T-cell (primary cell): ENCODE data around the gene KCNV2. TPM values are rescaled to one million over a fixed set of nuclear protein-coding genes. Genes with fewer than 3 reads are reported as not detected.

ENCODE experiments used
- ATAC-seq, 4 experiments: fragments of 200-7000 bp in 3 of 4; fragments of 150-1000 bp in 1 of 4; cut with Tn5 transposase; replicated peaks in 1 of 4; 1 replicate in 3 of 4; 2 replicates in 1 of 4; pipeline ENCODE4 v1.10.0; 2021; ENCODE audit warnings: moderate library complexity in 3 of 4, mild to moderate bottlenecking in 2 of 4, moderate number of reproducible peaks in 1 of 4
- CTCF ChIA-PET, 2 donors: fragments of 300-600 bp; sonication (Branson Sonifier 250); formaldehyde crosslinking; loops; one replicate each; lab custom pipeline; 2022; ENCODE audit warnings: antibody characterized with exemption in 2 of 2; lab: Charles Lee
- POLR2A ChIA-PET, 2 donors: fragments of 300-600 bp; sonication (Branson Sonifier 250); formaldehyde crosslinking; loops; one replicate each; lab custom pipeline; 2022; ENCODE audit warnings: antibody characterized with exemption in 2 of 2; lab: Charles Lee
- DNase-seq, 35 experiments: peaks; one replicate each; pipeline versions ENCODE4 v3.0.0 to v3.0.0-alpha.2; 2013 to 2023
- H3K27ac ChIP-seq: one replicate; pipeline ENCODE4 v1.5.1; 2013; ENCODE audit warnings: low read length
- H3K27me3 ChIP-seq, 2 experiments: replicated peaks in 1 of 2; 1 replicate in 1 of 2; 2 replicates in 1 of 2; pipeline versions ENCODE4 v1.6.1 to v1.7.0; 2013; ENCODE audit warnings: low read length in 1 of 2, mixed read lengths in 1 of 2; ENCODE audit not compliant: control insufficient read depth in 2 of 2, insufficient read depth in 2 of 2; ENCODE audit errors: extremely low read depth in 1 of 2
- H3K36me3 ChIP-seq, 2 donors: 1 replicate in 1 of 2; 2 replicates in 1 of 2; pipeline versions ENCODE4 v1.6.1 to v1.7.0; 2013; ENCODE audit warnings: low read length in 1 of 2; ENCODE audit not compliant: control insufficient read depth in 2 of 2, insufficient read depth in 1 of 2; ENCODE audit errors: extremely low read depth in 1 of 2
- H3K4me1 ChIP-seq, 2 experiments: 1 replicate in 1 of 2; 2 replicates in 1 of 2; pipeline versions ENCODE4 v1.6.1 to v1.7.0; 2013; ENCODE audit warnings: low read length in 2 of 2, mixed read lengths in 1 of 2; ENCODE audit not compliant: insufficient read depth in 2 of 2, control insufficient read depth in 1 of 2; ENCODE audit errors: extremely low read depth in 1 of 2
- H3K4me3 ChIP-seq, 2 donors: 1 replicate in 1 of 2; 2 replicates in 1 of 2; pipeline versions ENCODE4 v1.5.1 to v1.7.0; 2013; ENCODE audit warnings: mild to moderate bottlenecking in 2 of 2, low read length in 1 of 2, moderate library complexity in 1 of 2; ENCODE audit not compliant: control insufficient read depth in 1 of 2; ENCODE audit errors: extremely low read depth in 1 of 2
- H3K9me3 ChIP-seq: 2 replicates; pipeline ENCODE4 v1.7.0; 2013
- H3K27ac Mint-ChIP-seq, 2 donors: one replicate each; pipeline ENCODE4 v1.8.0; 2020 to 2021; ENCODE audit warnings: mild to moderate bottlenecking in 2 of 2, mixed read lengths in 2 of 2
- H3K27me3 Mint-ChIP-seq, 2 donors: one replicate each; pipeline ENCODE4 v1.8.0; 2021 to 2022; ENCODE audit warnings: mixed read lengths in 2 of 2
- H3K36me3 Mint-ChIP-seq: one replicate; pipeline ENCODE4 v1.8.0; 2021; ENCODE audit warnings: mixed read lengths
- H3K4me1 Mint-ChIP-seq, 3 donors: one replicate each; pipeline ENCODE4 v1.8.0; 2020 to 2022; ENCODE audit warnings: mixed read lengths in 3 of 3, mild to moderate bottlenecking in 1 of 3
- H3K4me3 Mint-ChIP-seq, 3 donors: one replicate each; pipeline ENCODE4 v1.8.0; 2020 to 2022; ENCODE audit warnings: mild to moderate bottlenecking in 3 of 3, mixed read lengths in 3 of 3, moderate library complexity in 3 of 3
- H3K9me3 Mint-ChIP-seq, 3 donors: one replicate each; pipeline ENCODE4 v1.8.0; 2020 to 2022; ENCODE audit warnings: mixed read lengths in 3 of 3
- WGBS: methylation state at CpG from one replicate; pipeline ENCODE4 v1.1.5; 2013; ENCODE audit warnings: missing lambda C conversion rate; ENCODE audit not compliant: insufficient coverage; 5-methylcytosine and 5-hydroxymethylcytosine counted together
- total RNA-seq, 35 experiments: library from RNA in 6 of 35; stranded (reverse) in 6 of 35; fragments of 120-200 nt in 1 of 35; gene quantifications; one replicate each; pipeline versions ENCODE4 v1.2.1 to v1.2.4 and lab custom pipeline; 2013 to 2026

KCNV2 gene
- total RNA-seq, 5 donors from 2014 or later (not counting 1 experiment from before 2014, with no cell fraction given) = not detected

DNA sequence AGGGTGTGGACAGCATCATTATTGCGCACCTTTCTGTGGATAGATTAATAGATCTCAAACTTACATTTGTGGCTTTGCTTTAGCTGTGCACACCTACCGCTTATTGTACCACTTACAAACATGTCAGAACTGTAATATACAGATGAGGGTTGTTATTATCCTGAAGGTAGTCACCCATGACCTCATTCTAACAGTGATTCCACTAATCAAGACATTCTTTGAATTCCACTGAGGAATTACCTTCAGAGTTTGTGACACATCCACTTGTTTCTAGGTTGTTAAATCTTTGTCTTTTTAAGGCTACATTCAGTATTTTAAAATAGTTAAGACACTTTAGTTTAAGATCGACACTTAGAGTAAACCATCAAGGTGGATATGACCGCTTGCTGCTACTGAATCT, 7.8 kb downstream of the KCNV2 start:
- ATAC-seq = no peak
- no peaks in the 10 kb centered on the region for H3K27me3 Mint-ChIP-seq
- H3K9me3 ChIP-seq = no peaks in the 10 kb centered on the region
- POLR2A ChIA-PET = no interaction called here
- no peaks in the 10 kb centered on the region for H3K4me1 Mint-ChIP-seq
- H3K4me3 Mint-ChIP-seq = no peak overlapping the region
- no peak overlapping the region for H3K27ac ChIP-seq
- no peak for DNase-seq
- H3K9me3 Mint-ChIP-seq = no peaks in the 10 kb centered on the region
- H3K27me3 ChIP-seq = no peaks in the 10 kb centered on the region
- H3K27ac Mint-ChIP-seq = no peak overlapping the region
- H3K4me1 ChIP-seq = no peaks in the 10 kb centered on the region
- H3K4me3 ChIP-seq = no peak overlapping the region
- H3K36me3 ChIP-seq = no peaks in the 10 kb centered on the region
- CTCF ChIA-PET = no interaction called here
- H3K36me3 Mint-ChIP-seq = peaks cover 9% of the 10 kb centered on the region
- no CpG with 5 or more reads among the region's 4 CpGs for WGBS

DNA sequence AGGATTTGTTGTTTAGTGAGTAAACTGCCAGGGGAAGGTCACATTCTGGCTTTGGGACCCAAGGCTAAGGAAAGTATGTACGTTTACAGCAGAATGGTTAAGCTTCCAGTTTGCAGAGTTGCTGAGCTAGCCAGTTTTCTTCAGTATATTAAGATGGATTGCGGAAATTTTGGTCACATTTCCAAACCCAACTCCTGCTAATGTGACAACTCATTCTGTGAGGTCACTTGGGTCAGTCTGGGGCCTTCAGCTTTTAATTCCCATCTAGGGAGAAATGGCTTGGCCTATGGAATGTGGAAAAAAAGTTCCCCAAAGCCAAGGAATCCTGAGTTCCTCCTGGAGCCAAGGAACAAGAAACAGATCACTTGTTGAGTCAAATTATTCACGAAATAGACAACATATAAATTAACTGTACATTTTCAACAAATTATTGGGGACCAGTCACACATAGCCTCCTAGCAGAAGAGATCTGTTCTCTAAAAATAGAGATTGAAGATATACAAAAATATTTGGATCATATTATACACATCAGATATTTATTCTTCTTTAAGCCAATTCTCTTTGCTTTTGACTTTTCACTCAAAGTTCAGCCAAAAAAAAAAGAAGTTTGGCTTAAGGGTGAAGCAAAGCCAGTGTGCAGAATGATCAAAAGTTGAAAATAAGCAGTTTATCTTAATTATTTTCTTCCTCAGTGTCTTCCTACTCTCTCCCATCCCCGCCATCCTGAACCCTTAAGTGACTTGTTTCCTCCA, 8.8 kb downstream of the KCNV2 start:
- Mint-ChIP-seq H3K27ac (no peak overlapping the region), H3K36me3 (peaks cover 3% of the 10 kb centered on the region), H3K4me3 (no peak overlapping the region), H3K4me1 (no peaks in the 10 kb centered on the region), H3K27me3 (no peaks in the 10 kb centered on the region), H3K9me3 (no peaks in the 10 kb centered on the region)
- Histone ChIP-seq H3K36me3 (no peaks in the 10 kb centered on the region), H3K27ac (no peak overlapping the region), H3K4me3 (no peak overlapping the region), H3K27me3 (no peaks in the 10 kb centered on the region), H3K4me1 (no peaks in the 10 kb centered on the region), H3K9me3 (no peaks in the 10 kb centered on the region)
- DNase-seq = no peak
- no peak for ATAC-seq
- ChIA-PET POLR2A (no interaction called here), CTCF (no interaction called here)
- WGBS = no CpG with 5 or more reads among the region's 4 CpGs

GRCh38 chr9:2726650-2727340, 9.5 kb downstream of the KCNV2 start:
- CTCF ChIA-PET = no interaction called here
- no peaks in the 10 kb centered on the region for H3K4me1 ChIP-seq
- no peaks in the 10 kb centered on the region for H3K9me3 ChIP-seq
- Mint-ChIP-seq H3K9me3 (no peaks in the 10 kb centered on the region), H3K27ac (no peak overlapping the region), H3K27me3 (no peaks in the 10 kb centered on the region), H3K4me1 (no peaks in the 10 kb centered on the region), H3K4me3 (no peak overlapping the region), H3K36me3 (no peaks in the 10 kb centered on the region)
- POLR2A ChIA-PET = no interaction called here
- no peak overlapping the region for H3K27ac ChIP-seq
- H3K4me3 ChIP-seq = no peak overlapping the region
- no peaks in the 10 kb centered on the region for H3K36me3 ChIP-seq
- DNase-seq (no peak), ATAC-seq (no peak)
- WGBS = 80% methylated on average over 1 of the region's 13 CpGs
- no peaks in the 10 kb centered on the region for H3K27me3 ChIP-seq

DNA sequence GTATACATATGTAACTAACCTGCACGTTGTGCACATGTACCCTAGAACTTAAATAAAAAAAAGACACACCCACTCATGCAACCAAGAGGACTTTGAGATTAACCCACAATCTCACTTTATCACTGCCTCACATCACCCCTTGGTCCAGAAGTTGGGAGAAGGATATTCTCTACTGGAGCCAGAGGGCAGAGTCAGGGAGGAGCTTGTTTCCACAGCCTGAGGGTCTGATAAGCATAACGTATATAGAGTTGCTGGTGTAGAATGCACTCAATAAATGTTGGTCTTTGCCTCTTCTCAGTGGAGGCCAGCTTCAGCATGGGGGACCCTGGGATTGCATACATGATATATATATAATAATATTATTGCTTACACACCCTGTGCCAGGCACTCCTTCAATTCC, 10.1 kb downstream of the KCNV2 start:
- Mint-ChIP-seq H3K4me3 (no peak overlapping the region), H3K27ac (no peak overlapping the region), H3K9me3 (no peaks in the 10 kb centered on the region), H3K27me3 (no peaks in the 10 kb centered on the region), H3K36me3 (no peaks in the 10 kb centered on the region), H3K4me1 (no peaks in the 10 kb centered on the region)
- Histone ChIP-seq H3K4me1 (no peaks in the 10 kb centered on the region), H3K36me3 (no peaks in the 10 kb centered on the region), H3K27me3 (no peaks in the 10 kb centered on the region), H3K4me3 (no peak overlapping the region), H3K27ac (no peak overlapping the region), H3K9me3 (no peaks in the 10 kb centered on the region)
- no CpG with 5 or more reads among the region's 2 CpGs for WGBS
- DNase-seq (no peak), ATAC-seq (no peak)
- ChIA-PET CTCF (no interaction called here), POLR2A (no interaction called here)

DNA sequence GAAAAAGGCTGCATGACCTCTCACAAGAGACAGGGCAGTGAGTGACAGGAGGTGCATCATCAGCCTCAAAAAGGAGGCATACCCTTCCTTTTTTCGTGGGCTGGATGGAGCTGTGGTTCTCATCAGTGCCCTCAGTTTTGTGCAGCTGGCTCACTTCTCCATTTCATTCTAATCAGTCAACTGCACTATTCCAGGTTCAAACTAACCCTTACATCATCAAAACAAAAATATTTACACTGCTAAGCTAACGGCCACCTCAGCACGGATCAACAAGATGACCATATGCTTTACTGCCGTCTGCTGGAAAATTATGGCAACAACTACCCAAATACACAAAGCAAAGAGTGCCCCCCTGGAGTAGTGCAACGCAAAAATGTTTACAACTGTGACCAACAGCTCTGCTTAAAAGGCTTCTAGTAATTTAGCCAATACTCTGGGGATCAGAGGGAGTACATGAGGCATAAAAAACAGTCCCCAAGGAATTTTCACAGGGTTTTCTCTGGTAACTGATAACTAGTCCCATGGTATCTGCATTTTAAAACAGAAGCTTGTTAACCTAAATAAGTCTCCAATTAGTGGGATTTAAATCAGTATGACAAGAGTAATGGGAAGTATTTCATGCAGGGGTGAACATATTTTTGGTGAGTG, 10.8 kb downstream of the KCNV2 start:
- no peaks in the 10 kb centered on the region for H3K9me3 ChIP-seq
- H3K36me3 ChIP-seq = no peaks in the 10 kb centered on the region
- no peak overlapping the region for H3K4me3 ChIP-seq
- no CpG with 5 or more reads among the region's 5 CpGs for WGBS
- ATAC-seq (no peak), DNase-seq (peak in 1 of 35 experiments; percentile 4)
- H3K27me3 ChIP-seq = no peaks in the 10 kb centered on the region
- H3K36me3 Mint-ChIP-seq = no peaks in the 10 kb centered on the region
- no peaks in the 10 kb centered on the region for H3K4me1 Mint-ChIP-seq
- H3K27ac Mint-ChIP-seq = no peak overlapping the region
- no peak overlapping the region for H3K4me3 Mint-ChIP-seq
- no peaks in the 10 kb centered on the region for H3K27me3 Mint-ChIP-seq
- CTCF ChIA-PET = no interaction called here
- POLR2A ChIA-PET = no interaction called here
- H3K27ac ChIP-seq = no peak overlapping the region
- H3K4me1 ChIP-seq = no peaks in the 10 kb centered on the region
- H3K9me3 Mint-ChIP-seq = no peaks in the 10 kb centered on the region

GRCh38 chr9:2729003-2729402, 11.7 kb downstream of the KCNV2 start:
- H3K27me3 ChIP-seq = no peaks in the 10 kb centered on the region
- Mint-ChIP-seq H3K36me3 (peaks cover 3% of the 10 kb centered on the region), H3K4me1 (no peaks in the 10 kb centered on the region), H3K4me3 (no peak overlapping the region), H3K9me3 (no peaks in the 10 kb centered on the region), H3K27ac (no peak overlapping the region), H3K27me3 (no peaks in the 10 kb centered on the region)
- no peak overlapping the region for H3K4me3 ChIP-seq
- WGBS = 94% methylated on average over 4 of the region's 5 CpGs
- DNase-seq (no peak), ATAC-seq (no peak)
- H3K4me1 ChIP-seq = no peaks in the 10 kb centered on the region
- no peak overlapping the region for H3K27ac ChIP-seq
- H3K9me3 ChIP-seq = no peaks in the 10 kb centered on the region
- POLR2A ChIA-PET = no interaction called here
- H3K36me3 ChIP-seq = no peaks in the 10 kb centered on the region
- CTCF ChIA-PET = no interaction called here
